Measurements from ENCODE around the gene TEF.
A peak's percentile ranks its signal among the peaks of the same experiment; 100 is the strongest.

Gene TEF

GRCh38 chr22:41448189-41448808, 66.6 kb downstream of the TEF start:
- Histone ChIP-seq H3K79me2 (ENCODE audit: insufficient read depth, low read length) (peaks cover 45% of the 10 kb centered on the region), H3K9me3 (ENCODE audit: insufficient read depth, low read depth, low read length) (no peaks in the 10 kb centered on the region), H3K4me3 (ENCODE audit: low read length, poor library complexity, severe bottlenecking) (peak overlapping the region; percentile 95), H3F3A (ENCODE audit: low read depth) (no peaks in the 10 kb centered on the region), H3K4me2 (ENCODE audit: low read depth, low read length, poor library complexity, severe bottlenecking) (peak overlapping the region; percentile 95), H3K4me1 (ENCODE audit: insufficient read depth, low read length, poor library complexity, severe bottlenecking) (peaks cover 15% of the 10 kb centered on the region), H3K9me2 (replicated peaks; ENCODE audit: low read depth, low read length) (no peaks in the 10 kb centered on the region), H3K27me3 (ENCODE audit: insufficient read depth, low read length, poor library complexity, severe bottlenecking) (no peaks in the 10 kb centered on the region), H3K9ac (ENCODE audit: low read depth, low read length, poor library complexity, severe bottlenecking) (peak overlapping the region; percentile 97), H2AFZ (ENCODE audit: low read length) (peak overlapping the region; percentile 86), H3K36me3 (ENCODE audit: insufficient read depth, low read length) (no peaks in the 10 kb centered on the region), H4K20me1 (ENCODE audit: insufficient read depth, low read length, poor library complexity, severe bottlenecking) (peaks cover 15% of the 10 kb centered on the region)
- TF ChIP-seq EZH2phosphoT487 (IDR thresholded peaks at IDR 0.05; ENCODE audit: borderline replicate concordance) (no peak), CTCF (conservative IDR thresholded peaks at IDR 0.05; ENCODE audit: low read length) (no peak)

Data from Loucy (cell line).